LHCN-M2 (cell line): ENCODE results near the gene RAMP2. TPM values are rescaled to one million over a fixed set of nuclear protein-coding genes. Genes with fewer than 3 reads are reported as not detected.
"Not testable (repeated sequence)": the region's sequence is repeated elsewhere in the genome, so short reads cannot be mapped to it uniquely, and the experiment has no call there.

ENCODE experiments used
- DNase-seq: peaks from one replicate; pipeline ENCODE4 v3.0.0-alpha.2; 2012; ENCODE audit warnings: low read depth
- polyA plus RNA-seq: library from polyadenylated mRNA; unstranded; fragments of >200 nt; gene quantifications from one replicate; pipeline ENCODE4 v1.2.1, GENCODE V29; 2012; ENCODE audit warnings: missing spikeins
- total RNA-seq: library from RNA; depleted of rRNA; stranded (reverse); fragments of >200 nt; gene quantifications from 2 replicates; pipeline ENCODE4 v1.2.3, GENCODE V29; 2014; rRNA removed

The RAMP2 gene, protein sequence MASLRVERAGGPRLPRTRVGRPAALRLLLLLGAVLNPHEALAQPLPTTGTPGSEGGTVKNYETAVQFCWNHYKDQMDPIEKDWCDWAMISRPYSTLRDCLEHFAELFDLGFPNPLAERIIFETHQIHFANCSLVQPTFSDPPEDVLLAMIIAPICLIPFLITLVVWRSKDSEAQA
- 0.26 and 0.92 TPM in 2 replicates for total RNA-seq
- polyA plus RNA-seq: 0.44 TPM

DNA sequence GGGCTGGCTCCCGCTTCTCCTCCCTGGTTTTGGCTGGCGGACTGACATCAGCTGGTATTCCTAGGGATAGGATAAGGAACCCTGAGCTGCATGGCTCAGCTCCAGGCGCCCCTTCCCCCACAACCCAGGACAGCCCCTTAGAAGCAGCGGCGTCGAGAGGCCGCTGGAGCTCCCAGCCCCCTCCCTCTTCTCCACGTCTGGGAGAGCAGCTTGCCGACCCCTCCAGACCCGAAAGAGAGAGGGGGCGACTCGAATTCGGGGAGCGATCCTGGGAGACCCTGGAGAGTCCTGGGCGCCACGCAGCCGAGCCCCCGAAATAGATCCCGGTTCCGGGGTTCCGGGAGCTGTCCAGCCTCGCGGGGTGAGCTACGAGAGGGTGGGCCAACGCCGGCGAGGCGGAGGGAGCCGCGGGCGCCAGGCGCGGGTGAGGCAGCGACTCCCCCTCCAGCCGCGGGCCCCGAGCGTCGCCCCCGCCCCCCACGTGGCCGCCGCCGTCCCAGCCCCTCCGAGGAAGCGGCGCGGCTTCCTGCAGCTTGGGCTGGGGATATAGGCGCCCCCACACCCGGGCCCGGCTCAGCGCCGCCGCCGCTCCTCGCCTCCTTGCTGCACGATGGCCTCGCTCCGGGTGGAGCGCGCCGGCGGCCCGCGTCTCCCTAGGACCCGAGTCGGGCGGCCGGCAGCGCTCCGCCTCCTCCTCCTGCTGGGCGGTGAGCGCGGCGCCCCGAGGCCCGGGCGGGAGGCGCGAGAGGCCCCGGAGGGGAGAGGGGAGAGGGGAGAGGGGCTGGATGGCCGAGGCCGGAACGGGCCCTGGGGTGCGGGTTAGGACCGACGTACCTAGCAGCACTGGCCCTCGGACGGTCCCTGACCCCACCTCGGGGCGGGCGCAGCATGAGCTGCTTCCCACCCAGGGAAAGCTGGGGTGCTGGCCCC is at the start of gene RAMP2:
RAMP2 (plus strand) TSS at position 576 of the 930 bp plus-strand sequence; CDS start at position 611, 35 bp downstream.
- DNase-seq: no peak

DNA sequence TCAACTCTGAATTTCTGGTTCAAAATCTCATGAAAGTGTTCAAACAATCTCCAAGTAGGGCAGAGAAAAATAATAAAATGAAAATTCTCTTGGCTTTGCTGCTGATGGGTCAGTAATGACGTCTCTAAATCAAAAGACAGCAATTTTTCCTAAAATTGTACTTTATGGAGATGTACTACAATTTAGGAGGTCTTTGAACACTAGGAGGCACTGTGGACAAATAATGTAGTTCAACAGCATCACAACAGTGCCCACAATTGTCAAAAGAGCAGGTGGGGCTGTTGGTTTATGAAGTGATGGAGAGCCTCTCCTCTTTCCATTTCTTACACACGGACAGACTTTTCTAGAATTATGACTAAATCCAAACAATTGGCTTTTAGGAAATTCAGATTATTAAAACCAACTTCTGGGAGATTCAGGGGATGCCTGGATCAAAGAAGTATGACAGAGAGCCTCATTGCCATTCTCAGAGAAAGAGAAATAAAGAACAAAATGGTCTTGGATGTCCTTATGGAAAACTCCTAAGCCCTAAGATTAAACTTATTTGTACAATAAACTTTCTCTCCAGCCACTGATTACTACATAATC is 39.9 kb upstream of the RAMP2 start:
- peak; percentile 72 for DNase-seq

DNA sequence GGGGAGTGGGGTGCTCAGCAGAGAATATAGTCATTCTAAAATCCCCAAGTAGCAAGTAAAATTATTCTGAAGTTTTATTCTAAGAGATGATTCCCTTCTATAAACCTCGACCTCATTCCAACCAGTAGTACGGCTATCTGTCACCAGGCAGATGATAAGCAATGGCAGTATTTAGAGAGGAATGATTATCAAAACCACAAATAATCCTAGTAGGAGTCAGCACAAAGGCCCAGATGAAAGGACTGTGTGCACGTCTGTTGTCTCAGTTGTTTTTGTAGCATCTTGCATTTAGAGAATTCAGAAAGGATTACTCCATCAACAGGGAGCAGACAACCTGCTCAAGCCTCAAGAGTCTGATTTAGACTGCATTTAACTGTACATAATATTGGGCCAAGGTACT is 37.4 kb upstream of the RAMP2 start:
- no peak for DNase-seq

DNA sequence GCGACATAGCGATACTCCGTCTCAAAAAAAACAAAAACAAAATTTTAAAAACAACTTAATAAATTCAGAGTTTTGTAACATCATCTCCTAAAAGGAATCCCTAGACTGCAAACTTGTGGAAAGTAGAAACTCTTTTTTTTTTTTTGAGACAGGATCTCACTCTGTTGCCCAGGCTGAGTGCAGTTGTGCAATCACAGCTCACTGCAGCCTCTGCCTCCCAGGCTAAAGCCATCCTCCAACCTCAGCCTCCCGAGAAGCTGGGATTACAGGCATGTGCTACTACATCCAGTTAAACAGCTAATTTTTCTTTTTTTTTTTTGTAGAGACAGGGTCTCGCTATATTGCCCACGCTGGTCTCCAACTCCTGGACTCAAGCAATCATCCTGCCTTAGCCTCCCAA is 35.9 kb upstream of the RAMP2 start:
- no peak for DNase-seq

DNA sequence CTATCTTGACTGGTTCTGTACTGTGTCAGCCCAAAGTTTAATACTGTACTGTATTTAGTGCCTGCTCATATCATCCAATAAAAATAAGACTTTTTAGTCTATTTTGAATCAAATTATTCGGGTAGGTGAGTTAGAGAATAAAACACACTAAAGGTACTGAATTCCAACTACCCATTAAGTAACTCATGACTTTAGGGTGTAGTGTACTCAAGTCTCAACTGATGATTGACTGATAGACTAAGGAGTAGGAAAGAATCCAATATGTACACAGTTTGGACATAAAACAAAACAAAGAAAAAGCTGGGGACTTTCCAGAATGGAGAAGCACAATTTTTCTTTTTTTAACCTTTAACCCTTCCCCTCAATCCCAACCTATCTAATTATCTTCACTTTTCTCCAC is 20.3 kb upstream of the RAMP2 start:
- no peak for DNase-seq

DNA sequence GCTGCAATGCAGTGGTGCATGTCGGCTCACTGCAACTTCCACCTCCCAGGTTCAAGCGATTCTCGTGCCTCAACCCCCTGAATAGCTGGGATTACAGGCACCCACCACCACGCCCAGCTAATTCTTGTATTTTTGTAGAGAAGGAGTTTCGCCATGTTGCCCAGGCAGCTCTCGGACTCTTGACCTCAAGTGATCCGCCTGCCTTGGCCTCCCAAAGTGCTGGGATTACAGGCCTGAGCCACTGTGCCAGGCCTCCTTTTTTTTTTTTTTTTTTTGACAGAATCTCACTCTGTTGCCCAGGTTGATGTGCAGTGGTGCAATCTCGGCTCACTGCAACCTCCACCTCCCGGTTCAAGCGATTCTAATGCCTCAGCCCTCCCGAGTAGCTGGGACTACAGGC is 18.1 kb upstream of the RAMP2 start:
- DNase-seq: not testable (repeated sequence)

DNA sequence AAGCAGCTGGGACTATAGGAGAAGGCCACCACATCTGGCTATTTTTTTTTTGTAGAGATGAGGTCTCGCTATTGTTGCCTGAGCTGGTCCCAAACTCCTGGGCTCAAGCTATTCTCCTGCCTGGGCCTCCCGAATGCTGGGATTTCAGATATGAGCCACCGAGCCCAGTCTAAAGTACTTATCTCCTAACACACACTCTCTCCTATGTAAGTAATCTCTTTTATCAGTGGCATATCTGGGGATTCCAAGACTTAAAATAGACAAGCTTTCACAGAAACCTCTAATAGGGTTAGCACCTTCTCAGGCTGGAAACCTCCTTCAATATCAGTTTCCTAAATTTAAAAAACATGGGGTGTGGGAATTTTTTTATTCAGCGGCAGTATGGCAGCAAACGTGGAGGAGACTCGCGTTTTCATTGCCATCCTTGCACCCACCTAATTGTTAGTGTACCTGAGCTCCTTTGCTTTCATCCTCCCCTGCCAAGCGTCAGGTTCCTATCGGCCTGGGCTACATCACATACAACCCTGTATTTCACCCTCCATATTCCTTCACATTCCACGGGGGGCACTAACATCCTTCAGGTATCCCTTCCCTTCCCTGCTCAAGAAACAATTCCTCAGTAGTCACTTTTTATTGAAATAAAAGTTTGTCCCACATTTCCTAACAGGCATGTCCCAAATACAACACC is 17.3 kb upstream of the RAMP2 start:
- no peak for DNase-seq

DNA sequence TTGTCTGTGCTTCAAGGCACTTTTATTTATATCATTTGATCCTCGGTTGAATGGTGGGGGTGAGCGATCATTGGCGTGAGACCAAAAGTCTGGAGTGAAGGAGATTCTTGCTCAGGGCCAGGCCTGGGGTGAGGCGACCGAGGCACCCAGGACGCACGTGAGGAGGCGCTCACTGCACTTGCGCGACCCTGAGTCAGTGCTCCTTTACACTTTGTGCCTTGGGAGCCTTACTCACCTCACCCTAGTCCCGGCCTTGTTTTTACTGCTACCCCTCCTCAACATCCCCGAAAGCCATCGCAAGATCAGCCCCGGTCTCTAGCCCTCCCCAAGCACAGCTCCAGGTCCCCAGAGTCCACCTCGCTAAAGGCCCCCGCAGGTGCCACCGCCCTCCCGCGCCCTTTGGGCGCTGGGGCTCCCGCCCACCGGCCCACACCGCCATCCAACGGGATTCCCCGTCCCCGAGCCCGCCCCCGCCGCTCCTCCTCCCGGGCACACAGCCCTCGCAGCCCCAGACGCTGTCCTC is 16.7 kb upstream of the RAMP2 start:
- peak; percentile 63 for DNase-seq

DNA sequence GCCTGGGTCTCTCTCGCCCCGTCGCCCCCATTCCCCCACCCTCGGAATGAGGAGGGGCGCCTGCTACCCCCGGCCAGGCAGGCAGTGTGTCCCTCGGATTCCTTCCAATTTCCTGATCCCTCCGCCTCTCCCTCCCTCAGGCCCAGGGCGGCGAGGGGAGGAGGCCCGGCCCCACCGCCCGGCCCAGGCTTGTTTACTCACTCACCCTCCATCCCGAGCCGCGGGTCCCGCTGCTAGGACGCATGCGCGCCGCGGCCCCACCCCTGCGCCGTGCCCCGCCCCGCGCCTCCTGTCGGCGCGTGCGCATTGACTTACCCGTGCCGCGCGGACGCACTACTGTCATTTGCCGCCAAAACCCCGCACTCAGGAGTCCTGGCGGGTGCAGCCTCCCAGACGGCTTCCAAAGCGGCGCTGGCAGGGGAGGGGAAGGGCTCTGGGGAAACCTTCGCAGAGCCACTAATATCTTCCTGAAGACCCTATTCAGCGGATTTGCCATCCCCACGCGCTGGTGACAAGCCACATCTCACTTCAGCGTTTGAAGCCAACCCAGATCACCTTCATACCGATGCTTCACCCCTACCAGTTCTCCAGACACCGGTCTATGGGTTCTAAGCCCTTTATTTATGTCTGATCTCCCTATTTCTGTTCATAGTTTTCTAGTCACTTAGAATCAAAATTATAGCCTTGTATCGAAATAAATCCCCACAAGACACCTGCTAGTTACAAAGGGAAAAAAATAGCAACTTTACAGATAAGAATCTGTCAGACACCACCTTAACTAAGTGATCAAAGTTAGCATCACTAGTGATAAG is 16.0 kb upstream of the RAMP2 start, which contains the start of gene EZH1:
EZH1 (minus strand) TSS at position 235 of the 812 bp plus-strand sequence. CDS start 16,099 bp downstream, outside the sequence.
- DNase-seq: peak; percentile 86

DNA sequence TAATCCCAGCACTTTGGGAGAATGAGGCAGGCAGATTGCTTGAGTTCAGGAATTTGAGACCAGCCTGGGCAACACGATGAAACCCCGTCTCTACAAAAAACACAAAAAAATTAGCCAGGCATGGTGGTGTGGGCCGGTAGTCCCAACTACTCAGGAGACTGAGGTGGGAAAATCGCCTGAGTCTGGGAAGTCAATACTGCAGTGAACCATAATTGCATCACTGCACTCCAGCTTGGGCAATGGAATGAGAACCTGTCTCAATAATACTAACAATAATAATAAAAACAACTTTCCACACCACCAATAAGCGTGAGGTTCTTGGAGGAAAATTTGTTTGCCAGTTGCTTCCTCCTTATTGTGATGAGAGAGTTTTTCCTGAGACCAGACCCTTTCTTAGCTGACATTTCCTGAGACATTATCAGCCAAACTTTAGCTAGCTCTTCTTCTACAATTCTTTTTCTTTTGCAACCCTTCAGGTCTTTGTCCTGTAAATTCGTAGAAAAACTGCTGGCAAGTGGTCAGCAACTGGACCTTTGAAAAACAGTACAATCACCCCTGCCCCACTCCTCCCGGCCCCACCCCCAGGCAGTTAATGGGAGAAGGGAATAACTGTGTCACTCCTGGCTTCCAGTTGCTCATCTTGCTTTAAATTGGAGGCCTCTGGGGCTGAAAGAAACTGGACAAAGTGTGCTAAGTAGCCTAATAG is 12.7 kb upstream of the RAMP2 start:
- DNase-seq: no peak

DNA sequence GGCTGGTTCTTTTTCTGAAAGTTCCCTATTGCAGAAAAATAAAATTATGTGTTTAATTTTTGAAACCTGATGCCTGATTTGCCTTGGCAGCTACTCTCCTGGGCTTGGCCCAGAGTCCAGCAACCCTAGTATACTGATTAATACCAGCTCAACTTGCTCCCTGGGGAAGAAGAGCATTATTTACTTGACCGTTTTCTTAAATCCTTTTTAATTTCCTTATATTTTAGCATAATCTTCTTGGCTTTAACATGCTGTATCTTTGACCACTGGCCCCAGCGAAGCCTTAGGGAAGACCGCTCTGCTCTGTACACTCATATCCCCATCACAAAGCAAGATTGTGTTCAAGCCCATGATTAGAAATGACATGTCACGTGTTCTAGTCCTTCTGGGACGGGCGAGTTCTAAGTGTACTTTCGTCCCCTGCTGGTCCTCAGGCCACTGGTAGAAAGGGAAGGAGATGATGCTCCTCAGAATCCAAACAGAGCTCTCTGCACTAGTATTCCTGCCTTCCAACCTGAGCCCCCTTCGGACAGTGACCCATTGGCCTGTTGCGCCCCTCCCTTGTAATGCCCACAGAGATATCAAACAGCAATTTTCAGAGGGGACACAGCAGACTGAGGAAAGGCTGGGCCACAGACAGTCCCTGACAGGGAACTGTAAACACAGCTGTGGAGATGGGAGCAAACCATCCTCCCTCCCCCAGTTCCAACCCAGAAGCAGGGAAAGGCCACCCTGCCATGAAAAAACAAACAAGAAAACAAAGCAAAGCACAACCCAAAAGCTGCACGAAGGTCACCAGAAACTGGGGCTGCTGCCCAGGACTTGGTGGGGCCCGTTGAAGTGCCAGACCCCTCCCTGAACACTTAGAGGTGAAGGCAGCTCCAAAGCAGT is 11.9 kb upstream of the RAMP2 start:
- no peak for DNase-seq

DNA sequence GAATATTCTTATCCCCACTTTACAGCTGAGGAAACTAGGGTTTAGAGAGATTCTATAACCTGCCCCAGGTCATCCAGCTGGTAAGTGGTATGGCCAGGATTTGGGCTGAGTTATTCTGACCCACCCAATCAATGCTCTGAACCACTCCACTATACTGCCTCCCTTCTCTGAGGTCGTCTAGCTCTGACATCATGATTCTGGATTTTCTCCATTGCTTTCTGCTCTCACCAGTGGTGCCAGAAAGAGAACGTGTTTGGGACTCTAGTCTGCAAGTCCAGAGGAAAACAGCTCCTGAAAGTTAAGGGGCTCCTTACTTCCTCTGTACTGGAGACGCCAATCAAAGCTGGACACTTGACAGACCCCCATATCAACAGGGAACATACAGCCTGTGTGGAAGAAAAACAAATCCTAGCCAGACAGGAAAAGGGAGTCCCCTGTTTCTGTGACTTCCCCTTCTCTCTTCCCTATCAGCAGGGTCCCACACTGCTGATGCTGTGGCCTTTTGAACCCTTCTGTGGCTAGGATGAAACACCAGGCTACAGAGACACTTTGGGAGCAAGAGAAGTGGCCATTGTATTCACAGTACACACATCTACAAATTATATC is 10.2 kb upstream of the RAMP2 start:
- no peak for DNase-seq

DNA sequence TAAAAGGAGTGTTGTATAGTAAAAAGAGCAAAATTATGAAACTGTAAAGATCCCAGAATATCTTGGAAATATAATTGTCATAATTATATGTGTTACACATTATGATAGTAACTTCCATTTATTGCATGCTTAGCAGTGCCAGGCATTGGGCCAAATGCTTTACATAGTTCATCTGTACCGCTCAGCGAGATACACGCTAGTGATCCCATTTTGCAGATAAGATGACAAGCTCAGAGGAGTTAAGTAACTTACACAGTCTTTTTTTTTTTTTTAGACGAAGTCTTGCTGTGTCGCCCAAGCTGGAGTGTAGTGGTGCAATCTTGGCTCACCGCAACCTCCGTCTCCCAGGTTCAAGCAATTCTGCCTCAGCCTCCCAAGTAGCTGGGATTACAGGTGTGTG is 9.4 kb upstream of the RAMP2 start:
- DNase-seq: no peak

DNA sequence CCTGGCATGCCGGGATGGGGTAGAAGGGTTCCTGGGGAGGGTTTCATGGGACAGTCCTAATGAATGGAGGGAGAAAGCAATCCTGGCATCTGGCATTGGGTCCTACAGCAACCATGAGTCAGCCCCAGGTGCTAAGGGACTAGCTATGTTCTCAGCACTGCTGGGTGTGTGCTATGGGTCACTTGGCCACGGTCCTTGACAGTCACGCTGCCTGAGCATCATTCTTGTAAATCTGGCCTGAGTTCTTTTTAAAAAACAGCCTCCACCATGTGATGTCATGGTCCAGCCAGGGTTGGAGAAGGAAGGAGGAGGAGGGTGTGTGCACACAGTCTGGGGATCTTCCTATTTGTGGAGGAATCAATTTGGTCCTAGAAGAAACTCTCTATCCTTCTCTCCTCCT is 6.2 kb upstream of the RAMP2 start:
- DNase-seq: peak; percentile 32

DNA sequence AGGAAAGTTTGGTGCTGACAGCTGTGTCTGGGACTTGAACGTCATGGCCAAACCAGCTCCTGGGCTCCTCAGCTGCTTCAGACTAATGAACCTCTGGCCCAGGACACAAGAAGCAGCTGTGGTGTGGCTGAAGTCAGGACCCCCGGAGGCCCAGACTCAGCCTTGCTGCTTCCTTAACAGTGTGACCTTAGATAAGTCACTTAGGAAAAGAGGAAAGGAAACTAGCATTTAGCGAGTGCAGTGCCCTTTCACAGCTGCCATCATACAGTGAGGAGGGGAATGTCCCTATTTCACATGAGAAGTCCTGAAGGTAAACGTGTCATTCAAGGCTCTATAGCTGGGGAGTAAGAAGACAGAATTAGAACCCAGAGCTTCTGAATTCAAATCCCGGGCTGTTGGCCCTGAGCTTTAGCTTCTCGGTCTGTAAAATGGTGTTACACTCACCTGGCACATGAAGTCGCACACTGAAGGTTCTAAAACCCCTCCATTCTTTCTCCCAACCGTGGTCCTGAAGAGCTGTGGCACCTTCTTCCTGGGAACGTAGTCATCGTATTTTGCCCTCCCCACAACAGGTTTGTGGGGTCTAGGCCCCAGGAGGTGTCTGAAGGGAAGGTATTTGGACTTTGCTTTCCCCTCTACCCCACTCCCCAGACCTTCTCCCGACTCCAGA is 910 bp upstream of the RAMP2 start:
- peak; percentile 22 for DNase-seq

DNA sequence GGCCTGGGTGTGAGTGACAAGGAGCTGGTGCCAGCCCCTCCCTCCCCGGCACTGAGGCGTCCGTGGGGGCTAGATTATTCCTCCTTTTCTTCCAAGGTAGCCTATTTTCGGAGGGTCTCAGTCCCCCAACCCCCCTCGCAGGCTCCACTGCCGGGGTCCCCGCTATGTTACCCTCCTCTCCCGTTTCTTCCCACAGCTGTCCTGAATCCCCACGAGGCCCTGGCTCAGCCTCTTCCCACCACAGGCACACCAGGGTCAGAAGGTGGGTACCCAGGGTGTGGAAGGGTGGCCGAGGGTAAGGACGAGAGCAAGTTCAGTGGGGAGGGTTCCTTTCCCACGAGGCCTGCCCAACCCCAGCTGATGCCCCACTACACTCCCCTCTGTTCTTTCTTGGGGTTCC is 611 bp downstream of the RAMP2 start:
- DNase-seq: no peak

DNA sequence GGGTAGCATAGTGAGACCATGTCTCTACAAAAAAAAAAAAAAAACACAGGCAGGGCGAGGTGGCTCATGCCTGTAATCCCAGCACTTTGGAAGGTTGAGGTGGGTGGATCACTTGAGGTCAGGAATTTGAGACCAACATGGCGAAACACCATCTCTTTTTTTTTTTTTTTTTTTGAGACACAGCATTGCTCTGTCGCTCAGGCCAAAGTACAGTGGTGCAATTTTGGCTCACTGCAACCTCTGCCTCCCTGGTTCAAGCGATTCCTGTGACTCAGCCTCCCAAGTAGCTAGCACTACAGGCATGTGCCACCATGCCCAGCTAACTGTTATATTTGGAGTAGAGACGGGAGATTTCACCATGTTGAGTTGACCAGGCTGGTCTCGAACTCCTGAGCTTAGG is 5.1 kb downstream of the RAMP2 start:
- DNase-seq: no peak

DNA sequence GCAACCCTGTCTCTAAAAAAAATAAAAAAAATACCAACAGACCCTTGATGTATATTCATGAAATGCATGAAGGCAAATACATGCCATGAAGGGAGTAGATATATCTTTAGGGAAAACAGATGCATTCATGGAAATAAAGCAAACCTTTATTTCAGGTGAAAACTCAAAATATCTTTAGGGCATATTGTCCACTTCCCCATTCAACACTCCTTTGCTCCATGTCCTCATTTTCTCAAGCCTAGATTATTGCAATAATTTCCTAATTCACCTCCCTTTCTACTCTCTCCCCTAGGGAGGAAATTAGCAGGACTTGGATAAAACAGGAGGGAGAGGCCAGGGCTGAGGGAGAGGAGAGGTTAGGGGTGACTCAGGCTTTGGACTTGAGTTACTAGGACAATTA is 6.5 kb downstream of the RAMP2 start:
- no peak for DNase-seq
